Measurements from ENCODE around the gene FADD. TPM values are rescaled to one million over a fixed set of nuclear protein-coding genes. Genes with fewer than 3 reads are reported as not detected.

FADD gene
- total and polyA plus RNA-seq, 2 donors from 2014 or later, result 27.8 to 31.5 TPM

DNA sequence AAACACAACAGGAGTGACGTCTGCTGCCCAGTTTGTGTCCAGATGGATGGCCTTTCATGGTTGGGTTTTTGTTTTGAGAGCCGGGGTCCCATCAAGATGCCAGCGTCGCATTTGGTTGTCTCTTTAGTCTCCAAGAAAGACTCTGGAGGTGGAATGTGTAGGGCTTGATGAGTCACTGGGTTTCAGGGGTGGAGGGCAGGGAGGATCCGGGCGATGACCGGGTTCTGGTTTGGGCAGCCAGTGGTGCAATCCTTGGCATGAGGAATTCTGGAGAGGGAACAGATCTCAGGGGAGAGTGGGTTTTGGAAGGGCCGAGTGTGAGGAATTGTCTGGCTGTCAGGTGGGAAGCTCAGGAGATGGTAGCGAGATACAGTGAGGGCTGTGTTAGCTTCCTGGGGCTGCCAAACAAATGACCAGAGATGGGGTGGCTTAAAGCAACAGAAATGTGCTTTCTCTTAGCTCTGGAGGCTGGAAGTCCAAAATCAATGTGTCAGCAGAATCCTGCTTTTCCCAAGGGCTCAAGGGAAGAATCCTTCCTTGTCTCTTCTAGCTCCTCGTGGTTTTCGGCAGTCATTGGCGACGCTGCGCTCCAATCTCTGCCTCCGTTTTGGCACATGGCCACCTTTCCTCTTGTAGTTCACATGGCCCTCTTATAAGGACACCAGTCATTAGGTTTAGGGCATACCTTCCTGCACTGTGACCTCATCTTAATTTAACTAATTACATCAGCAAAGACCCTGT is 41.0 kb downstream of the FADD start:
- peaks cover 0 to 2% (median 0%) of the 10 kb centered on the region in 3 donors for H3K4me1 ChIP-seq (ENCODE audit: control insufficient read depth in 2 of 3, insufficient read depth in 2 of 3, low read depth in 1 of 3, low read length in 3 of 3)
- no peak overlapping the region for H3K9ac ChIP-seq (ENCODE audit: low read length in 3 of 3)

GRCh38 chr11:70244698-70245097 is 41.6 kb downstream of the FADD start:
- Histone ChIP-seq H3K9ac (ENCODE audit: low read length in 3 of 3) (no peak overlapping the region), H3K4me1 (ENCODE audit: control insufficient read depth in 2 of 3, insufficient read depth in 2 of 3, low read depth in 1 of 3, low read length in 3 of 3) (peaks cover 0 to 2% (median 0%) of the 10 kb centered on the region in 3 donors), H3K27ac (ENCODE audit: low read depth in 2 of 2, low read length in 2 of 2) (no peak overlapping the region), H3K27me3 (ENCODE audit: control insufficient read depth, insufficient read depth, low read length) (no peaks in the 10 kb centered on the region), H3K36me3 (ENCODE audit: control insufficient read depth in 2 of 3, insufficient read depth in 3 of 3, low read length in 3 of 3) (no peaks in the 10 kb centered on the region), H3K9me3 (ENCODE audit: control insufficient read depth in 2 of 3, insufficient read depth in 1 of 3, low read length in 3 of 3) (no peaks in the 10 kb centered on the region), H3K4me3 (ENCODE audit: low read length in 3 of 3) (no peak overlapping the region)
- FAIRE-seq, result no peak
- intact Hi-C loops (cut with DNase I), result no loop called here
- TF ChIP-seq CTCF (IDR thresholded peaks at IDR 0.05; ENCODE audit: borderline replicate concordance, extremely low read depth, insufficient read depth), result no peak
- no peak for DNase-seq

More for the DNA sequence above, 41.0 kb downstream of the FADD start:
- no peak for DNase-seq
- TF ChIP-seq CTCF (IDR thresholded peaks at IDR 0.05; ENCODE audit: borderline replicate concordance, extremely low read depth, insufficient read depth), result no peak
- Histone ChIP-seq H3K4me3 (ENCODE audit: low read length in 3 of 3) (no peak overlapping the region), H3K9me3 (ENCODE audit: control insufficient read depth in 2 of 3, insufficient read depth in 1 of 3, low read length in 3 of 3) (no peaks in the 10 kb centered on the region), H3K36me3 (ENCODE audit: control insufficient read depth in 2 of 3, insufficient read depth in 3 of 3, low read length in 3 of 3) (no peaks in the 10 kb centered on the region), H3K27me3 (ENCODE audit: control insufficient read depth, insufficient read depth, low read length) (no peaks in the 10 kb centered on the region), H3K27ac (ENCODE audit: low read depth in 2 of 2, low read length in 2 of 2) (no peak overlapping the region)
- FAIRE-seq, result no peak
- intact Hi-C loops (cut with DNase I), result no loop called here

DNA sequence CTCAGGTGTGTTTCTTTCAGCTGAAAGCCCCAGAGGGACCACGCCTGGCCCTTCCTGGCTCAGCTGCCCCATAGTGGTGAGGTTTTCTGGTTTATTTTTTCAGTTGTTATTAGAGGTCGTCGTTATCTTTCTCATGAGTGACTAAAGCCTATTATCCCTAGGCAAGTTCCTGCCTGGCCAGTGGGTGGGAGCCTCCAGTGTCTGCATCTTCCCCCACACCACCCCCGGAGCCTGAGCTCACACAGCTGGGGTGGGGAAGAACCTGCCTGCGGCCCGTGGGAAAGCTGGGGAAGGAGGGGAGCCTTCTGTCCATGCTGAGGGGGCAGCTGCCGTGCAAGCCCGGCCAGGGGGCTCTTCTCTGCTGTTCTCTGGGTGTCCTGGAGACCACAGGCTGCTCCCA is 43.1 kb downstream of the FADD start:
- Histone ChIP-seq H3K9me3 (ENCODE audit: control insufficient read depth in 2 of 3, insufficient read depth in 1 of 3, low read length in 3 of 3) (no peaks in the 10 kb centered on the region), H3K9ac (ENCODE audit: low read length in 3 of 3) (no peak overlapping the region), H3K4me1 (ENCODE audit: control insufficient read depth in 2 of 3, insufficient read depth in 2 of 3, low read depth in 1 of 3, low read length in 3 of 3) (peaks cover 0 to 2% (median 0%) of the 10 kb centered on the region in 3 donors), H3K27ac (ENCODE audit: low read depth in 2 of 2, low read length in 2 of 2) (no peak overlapping the region), H3K27me3 (ENCODE audit: control insufficient read depth, insufficient read depth, low read length) (no peaks in the 10 kb centered on the region), H3K36me3 (ENCODE audit: control insufficient read depth in 2 of 3, insufficient read depth in 3 of 3, low read length in 3 of 3) (no peaks in the 10 kb centered on the region), H3K4me3 (ENCODE audit: low read length in 3 of 3) (no peak overlapping the region)
- DNase-seq, result no peak
- intact Hi-C loops (cut with DNase I), result no loop called here
- TF ChIP-seq CTCF (IDR thresholded peaks at IDR 0.05; ENCODE audit: borderline replicate concordance, extremely low read depth, insufficient read depth), result no peak
- FAIRE-seq, result no peak
